Transverse colon (tissue), 4 donors: ENCODE measurements around the gene MSMO1.

Experiments
- EP300 ChIP-seq: sonication (generic); formaldehyde crosslinking; IDR thresholded peaks from one replicate; pipeline ENCODE4 v1.6.1; 2017; ENCODE audit warnings: antibody characterized with exemption, low read depth
- POLR2A ChIP-seq: fragments of 450-650 bp; IDR thresholded peaks from one replicate; pipeline ENCODE4 v1.6.1; 2016; ENCODE audit warnings: antibody characterized with exemption, mild to moderate bottlenecking, moderate library complexity
- POLR2AphosphoS5 ChIP-seq, 3 donors: sonication (generic); formaldehyde crosslinking; IDR thresholded peaks; one replicate each; pipeline ENCODE4 v1.6.1; 2016; ENCODE audit warnings: antibody characterized with exemption in 3 of 3
- TF ChIP-seq, protein P1 (sequence below), 5 experiments: fragments of 200-600 bp in 3 of 5; fragments of 450-650 bp in 2 of 5; sonication (generic) in 3 of 5; IDR thresholded peaks; 1 replicate in 2 of 5; 2 replicates in 3 of 5; pipeline ENCODE4 v1.5.1; 2016 to 2017; ENCODE audit warnings: antibody characterized with exemption in 5 of 5, inconsistent platforms in 3 of 5, mild to moderate bottlenecking in 2 of 5, moderate library complexity in 1 of 5

DNA sequence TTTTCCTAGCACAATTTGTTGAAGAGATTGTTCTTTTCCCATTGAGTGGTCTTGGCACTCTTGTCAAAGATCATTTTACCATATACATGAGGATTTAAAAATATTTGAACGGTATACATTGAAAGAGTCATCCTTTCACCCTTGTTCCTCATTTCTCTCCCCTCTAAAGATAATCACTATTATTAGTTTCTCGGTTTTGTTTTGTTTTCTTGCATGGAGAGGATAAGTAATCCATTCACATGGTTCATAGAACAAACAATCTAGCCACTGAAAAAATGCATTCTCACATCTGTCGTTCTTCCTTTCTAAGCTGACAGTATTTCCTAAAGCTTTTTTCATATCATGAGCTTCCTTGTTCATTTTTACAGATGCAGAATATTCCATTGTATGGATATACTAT is 39.2 kb upstream of the MSMO1 start:
- TF ChIP-seq POLR2A (no peak), POLR2AphosphoS5 (IDR thresholded peaks at IDR 0.05) (no peak), EP300 (no peak)
- TF ChIP-seq, protein P1, sequence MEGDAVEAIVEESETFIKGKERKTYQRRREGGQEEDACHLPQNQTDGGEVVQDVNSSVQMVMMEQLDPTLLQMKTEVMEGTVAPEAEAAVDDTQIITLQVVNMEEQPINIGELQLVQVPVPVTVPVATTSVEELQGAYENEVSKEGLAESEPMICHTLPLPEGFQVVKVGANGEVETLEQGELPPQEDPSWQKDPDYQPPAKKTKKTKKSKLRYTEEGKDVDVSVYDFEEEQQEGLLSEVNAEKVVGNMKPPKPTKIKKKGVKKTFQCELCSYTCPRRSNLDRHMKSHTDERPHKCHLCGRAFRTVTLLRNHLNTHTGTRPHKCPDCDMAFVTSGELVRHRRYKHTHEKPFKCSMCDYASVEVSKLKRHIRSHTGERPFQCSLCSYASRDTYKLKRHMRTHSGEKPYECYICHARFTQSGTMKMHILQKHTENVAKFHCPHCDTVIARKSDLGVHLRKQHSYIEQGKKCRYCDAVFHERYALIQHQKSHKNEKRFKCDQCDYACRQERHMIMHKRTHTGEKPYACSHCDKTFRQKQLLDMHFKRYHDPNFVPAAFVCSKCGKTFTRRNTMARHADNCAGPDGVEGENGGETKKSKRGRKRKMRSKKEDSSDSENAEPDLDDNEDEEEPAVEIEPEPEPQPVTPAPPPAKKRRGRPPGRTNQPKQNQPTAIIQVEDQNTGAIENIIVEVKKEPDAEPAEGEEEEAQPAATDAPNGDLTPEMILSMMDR (IDR thresholded peaks at IDR 0.05) = no peak
